ENCODE measurements around the gene G3BP2.

GRCh38 chr4:75630174-75630936, 42.9 kb downstream of the G3BP2 start, which contains the start of gene CDKL2:
- TF ChIP-seq JUN (CRISPR knock-in tag; IDR thresholded peaks at IDR 0.05) (no peak), CTCF (CRISPR knock-in tag; IDR thresholded peaks at IDR 0.05) (no peak), TBP (CRISPR knock-in tag; IDR thresholded peaks at IDR 0.05) (no peak), ETS1 (CRISPR knock-in tag; IDR thresholded peaks at IDR 0.05) (no peak), SKIL (CRISPR knock-in tag; IDR thresholded peaks at IDR 0.05; ENCODE audit: borderline replicate concordance) (no peak), RAD51 (IDR thresholded peaks at IDR 0.05; ENCODE audit: borderline replicate concordance) (no peak), PBX3 (CRISPR knock-in tag; IDR thresholded peaks at IDR 0.05; ENCODE audit: borderline replicate concordance) (no peak), ZBTB33 (CRISPR knock-in tag; IDR thresholded peaks at IDR 0.05) (no peak), ZNF564 (CRISPR knock-in tag; IDR thresholded peaks at IDR 0.05) (no peak), NBN (conservative IDR thresholded peaks at IDR 0.05) (no peak), ARNT2 (CRISPR knock-in tag; IDR thresholded peaks at IDR 0.05; ENCODE audit: low read depth) (no peak), MED13 (CRISPR knock-in tag; IDR thresholded peaks at IDR 0.05) (no peak), MAFK (conservative IDR thresholded peaks at IDR 0.05 in 1 of 2, IDR thresholded peaks at IDR 0.05 in 1 of 2; ENCODE audit: low read length in 2 of 2) (no peak), ZBTB21 (CRISPR knock-in tag; IDR thresholded peaks at IDR 0.05) (no peak)

All from HepG2 (cell line).